Immature natural killer cell (primary cell): ENCODE data around the gene INTS15. TPM values are rescaled to one million over a fixed set of nuclear protein-coding genes. Genes with fewer than 3 reads are reported as not detected.
"Not testable (repeated sequence)": the region's sequence is repeated elsewhere in the genome, so short reads cannot be mapped to it uniquely, and the experiment has no call there.

Experiments
- DNase-seq, 3 donors: peaks; one replicate each; pipeline ENCODE4 v3.0.0; 2022; ENCODE audit warnings: mixed read lengths in 1 of 3
- H3K27ac Mint-ChIP-seq, 6 donors: one replicate each; pipeline ENCODE4 v1.8.0; 2020; ENCODE audit warnings: mixed read lengths in 6 of 6, mild to moderate bottlenecking in 5 of 6, inconsistent platforms in 4 of 6, moderate library complexity in 3 of 6
- H3K27me3 Mint-ChIP-seq, 3 donors: one replicate each; pipeline ENCODE4 v1.8.0; 2020 to 2021; ENCODE audit warnings: low read depth in 3 of 3, mild to moderate bottlenecking in 3 of 3, mixed read lengths in 3 of 3, moderate library complexity in 3 of 3, inconsistent platforms in 1 of 3
- H3K36me3 Mint-ChIP-seq, 3 donors: one replicate each; pipeline ENCODE4 v1.8.0; 2020; ENCODE audit warnings: mixed read lengths in 3 of 3, inconsistent platforms in 2 of 3, mild to moderate bottlenecking in 2 of 3
- H3K4me1 Mint-ChIP-seq, 2 donors: one replicate each; pipeline ENCODE4 v1.8.0; 2020; ENCODE audit warnings: inconsistent platforms in 2 of 2, mild to moderate bottlenecking in 2 of 2, mixed read lengths in 2 of 2, moderate library complexity in 1 of 2
- H3K4me3 Mint-ChIP-seq, 5 donors: one replicate each; pipeline ENCODE4 v1.8.0; 2020; ENCODE audit warnings: mild to moderate bottlenecking in 5 of 5, mixed read lengths in 5 of 5, inconsistent platforms in 3 of 5, moderate library complexity in 3 of 5
- H3K9me3 Mint-ChIP-seq, 6 donors: one replicate each; pipeline ENCODE4 v1.8.0; 2020; ENCODE audit warnings: mild to moderate bottlenecking in 6 of 6, mixed read lengths in 6 of 6, inconsistent platforms in 4 of 6, moderate library complexity in 3 of 6
- polyA plus RNA-seq, 3 donors: library from polyadenylated mRNA; unstranded; fragments of 300-500 nt; fragmentation: Illumina TruSeq; gene quantifications; one replicate each; pipeline ENCODE4 v1.2.3, GENCODE V29; 2021

The INTS15 gene
- polyA plus RNA-seq, 3 donors from 2014 or later: 20.9 to 47.1 (median 30.8) TPM

DNA sequence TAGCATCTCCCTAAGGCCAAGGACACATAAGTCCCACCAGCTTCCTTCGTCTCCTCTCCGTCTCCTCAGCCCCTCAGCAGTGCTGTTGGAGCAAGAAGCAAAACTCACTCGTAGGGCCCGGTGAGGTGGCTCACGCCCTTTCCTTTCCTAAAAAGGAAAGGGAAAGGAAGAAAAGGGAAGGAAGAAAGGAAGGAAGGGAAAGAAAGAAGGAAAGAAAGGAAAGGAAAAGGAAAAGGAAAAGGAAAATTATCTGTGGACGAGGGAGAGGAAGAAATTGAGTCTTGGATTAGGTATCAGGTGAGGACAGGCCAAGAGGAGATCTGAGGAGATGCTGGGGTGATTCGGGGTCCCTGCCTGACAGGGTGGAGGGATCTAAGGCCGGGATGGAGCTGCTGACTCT is 44.2 kb downstream of the INTS15 start:
- H3K9me3 Mint-ChIP-seq: no peaks in the 10 kb centered on the region
- peaks cover 19 to 22% of the 10 kb centered on the region in 2 donors for H3K4me1 Mint-ChIP-seq
- H3K36me3 Mint-ChIP-seq: peaks cover 0 to under 1% (median 0%) of the 10 kb centered on the region in 3 donors
- DNase-seq: no peak
- H3K27ac Mint-ChIP-seq: peak overlapping the region in 2 of 6 donors; percentile 32 to 73
- H3K4me3 Mint-ChIP-seq: peak overlapping the region in 1 of 5 donors; percentile 14
- peaks cover 1 to 5% (median 5%) of the 10 kb centered on the region in 3 donors for H3K27me3 Mint-ChIP-seq

DNA sequence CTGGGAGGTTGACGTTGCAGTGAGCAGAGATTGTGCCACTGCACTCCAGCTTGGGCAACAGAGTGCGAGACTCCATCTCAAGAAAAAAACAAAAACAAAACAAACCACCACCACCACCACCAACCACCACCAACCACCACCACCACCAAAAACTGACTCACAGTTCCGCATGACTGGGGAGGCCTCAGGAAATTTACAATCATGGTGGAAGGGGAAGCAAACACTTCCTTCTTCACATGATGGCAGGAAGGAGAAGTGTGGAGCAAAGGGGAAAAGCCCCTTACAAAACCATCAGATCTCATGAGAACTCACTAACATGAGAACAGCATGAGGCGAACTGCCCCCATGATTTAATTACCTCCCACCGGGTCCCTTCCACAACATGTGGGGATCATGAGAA is 45.1 kb downstream of the INTS15 start:
- peak overlapping the region in 4 of 6 donors; percentile 22 to 57 (median 44) for H3K27ac Mint-ChIP-seq
- peak overlapping the region in 4 of 5 donors; percentile 23 to 85 (median 64) for H3K4me3 Mint-ChIP-seq
- not testable (repeated sequence) for H3K9me3 Mint-ChIP-seq, DNase-seq, H3K27me3 Mint-ChIP-seq, H3K36me3 Mint-ChIP-seq
- H3K4me1 Mint-ChIP-seq: peaks cover 28 to 32% of the 10 kb centered on the region in 2 donors

DNA sequence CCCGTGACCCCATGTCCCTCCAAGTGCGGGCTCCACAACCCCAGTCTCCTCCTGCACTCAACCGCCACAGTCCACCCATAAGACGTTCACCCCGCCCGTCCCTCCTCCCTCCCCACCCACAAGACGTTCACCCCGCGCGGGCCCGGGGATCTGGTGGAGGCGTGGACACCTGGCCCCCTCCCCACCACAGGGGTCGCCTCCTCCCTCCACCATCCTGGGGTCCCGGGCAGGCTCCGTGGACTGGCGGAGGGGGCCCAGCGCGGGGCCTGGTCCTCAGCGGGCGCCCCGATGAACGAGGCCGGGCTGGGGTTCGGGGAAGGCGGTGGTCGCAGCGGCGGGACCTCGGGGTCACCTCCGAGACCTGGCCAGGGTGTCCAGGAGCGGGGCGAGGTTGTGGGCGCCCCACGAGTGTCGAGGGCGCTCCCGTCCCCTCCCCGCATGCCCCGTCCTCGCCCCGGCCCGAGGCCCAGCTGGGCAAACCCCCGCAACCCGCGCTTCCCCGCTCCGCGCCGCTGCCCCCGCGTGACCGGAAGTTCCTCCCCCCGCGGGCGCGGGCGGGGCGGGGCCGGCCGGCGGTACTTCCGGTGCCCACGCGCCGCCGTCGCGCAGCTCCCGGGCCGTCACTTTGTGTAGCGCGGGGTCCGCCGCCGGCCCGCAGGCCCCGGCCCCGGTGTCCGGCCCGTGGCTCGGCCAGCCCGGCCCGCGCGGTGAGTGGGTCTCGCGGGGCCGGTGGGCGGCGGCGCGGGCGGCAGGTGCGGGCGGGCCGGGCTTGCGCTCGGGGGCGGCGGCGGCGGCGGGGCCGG is 47.1 kb downstream of the INTS15 start, which contains the start of gene ZNF316:
Gene ZNF316, plus strand, starts transcription at position 578 of the 803 bp plus-strand sequence. CDS start 5,092 bp downstream, outside the sequence.
- H3K4me1 Mint-ChIP-seq: peaks cover 33 to 39% of the 10 kb centered on the region in 2 donors
- H3K27ac Mint-ChIP-seq: peak within 1 kb of the TSS; percentile 79 to 95 (median 88)
- H3K36me3 Mint-ChIP-seq: peaks cover 0 to 6% (median 0%) of the 10 kb centered on the region in 3 donors
- peak within 1 kb of the TSS; percentile 79 to 90 (median 85) for H3K4me3 Mint-ChIP-seq
- peaks cover 1 to 5% (median 3%) of the 10 kb centered on the region in 3 donors for H3K27me3 Mint-ChIP-seq
- H3K9me3 Mint-ChIP-seq: no peaks in the 10 kb centered on the region
- peak; percentile 74 to 75 (median 75) for DNase-seq

DNA sequence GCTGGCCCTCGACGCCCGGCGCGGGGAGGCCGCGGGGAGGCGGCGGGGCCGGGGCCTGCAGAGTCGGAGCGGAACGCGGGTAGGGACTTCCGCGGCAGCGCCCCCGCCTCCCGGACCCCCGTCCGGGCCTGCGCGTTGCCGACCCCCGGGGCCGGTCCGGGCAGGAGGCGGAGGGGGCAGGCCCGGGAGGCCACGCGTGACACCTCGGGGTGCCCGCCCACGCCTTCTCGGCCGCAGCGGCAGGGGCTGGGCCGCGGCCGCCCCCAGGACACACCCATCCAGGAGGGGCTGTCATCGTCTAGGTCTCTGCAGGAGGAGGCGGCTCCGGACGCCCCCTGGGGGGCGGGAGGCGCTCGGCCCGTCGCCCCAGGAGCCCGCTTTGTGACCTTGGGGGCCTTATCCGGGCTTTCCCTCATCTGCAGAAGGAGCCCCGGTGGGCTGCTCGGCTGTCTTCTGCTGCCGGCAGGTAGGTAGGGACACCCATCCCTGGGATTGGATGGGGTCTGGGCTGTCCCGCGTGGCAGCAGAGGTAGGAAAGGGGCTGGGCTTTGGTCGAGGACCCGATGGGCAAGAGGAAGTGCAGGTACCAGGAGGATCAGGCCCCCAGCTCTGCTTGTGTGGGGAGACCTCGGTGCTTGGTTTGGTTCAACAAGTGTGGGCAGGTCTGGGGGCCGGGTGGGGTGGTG is 47.9 kb downstream of the INTS15 start:
- peak; percentile 76 to 78 (median 77) for DNase-seq
- H3K27ac Mint-ChIP-seq: peak overlapping the region; percentile 79 to 95 (median 88)
- H3K36me3 Mint-ChIP-seq: peaks cover 0 to 7% (median 0%) of the 10 kb centered on the region in 3 donors
- peaks cover 33 to 39% of the 10 kb centered on the region in 2 donors for H3K4me1 Mint-ChIP-seq
- H3K27me3 Mint-ChIP-seq: peaks cover 1 to 5% (median 3%) of the 10 kb centered on the region in 3 donors
- H3K4me3 Mint-ChIP-seq: peak overlapping the region; percentile 79 to 90 (median 81)
- H3K9me3 Mint-ChIP-seq: no peaks in the 10 kb centered on the region

DNA sequence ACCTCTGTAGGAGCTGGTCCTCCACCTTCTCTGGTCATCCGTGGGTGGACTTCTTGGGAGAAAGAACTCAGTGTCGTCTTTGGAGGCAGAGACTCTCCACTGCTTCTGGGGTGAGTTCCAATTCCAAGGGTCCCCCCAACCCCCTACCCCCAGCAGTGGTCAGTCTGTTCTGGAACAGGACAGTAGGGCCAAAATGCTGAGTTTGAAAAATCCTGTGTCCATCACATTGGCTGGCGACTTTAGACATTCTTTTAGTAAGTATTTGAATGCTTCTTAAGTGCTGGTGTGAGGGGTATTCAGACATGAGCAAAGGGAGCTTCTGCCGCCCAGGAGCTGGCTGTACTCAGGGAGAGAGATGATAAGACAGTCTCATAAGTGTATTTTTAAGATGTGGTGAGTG is 49.2 kb downstream of the INTS15 start:
- Mint-ChIP-seq H3K9me3 (no peaks in the 10 kb centered on the region), H3K36me3 (peaks cover 0 to 7% (median 0%) of the 10 kb centered on the region in 3 donors), H3K27me3 (peaks cover 0 to 3% (median 1%) of the 10 kb centered on the region in 3 donors), H3K4me3 (peak overlapping the region; percentile 79 to 90 (median 81)), H3K27ac (peak overlapping the region; percentile 79 to 95 (median 87)), H3K4me1 (peaks cover 33 to 38% of the 10 kb centered on the region in 2 donors)
- no peak for DNase-seq

DNA sequence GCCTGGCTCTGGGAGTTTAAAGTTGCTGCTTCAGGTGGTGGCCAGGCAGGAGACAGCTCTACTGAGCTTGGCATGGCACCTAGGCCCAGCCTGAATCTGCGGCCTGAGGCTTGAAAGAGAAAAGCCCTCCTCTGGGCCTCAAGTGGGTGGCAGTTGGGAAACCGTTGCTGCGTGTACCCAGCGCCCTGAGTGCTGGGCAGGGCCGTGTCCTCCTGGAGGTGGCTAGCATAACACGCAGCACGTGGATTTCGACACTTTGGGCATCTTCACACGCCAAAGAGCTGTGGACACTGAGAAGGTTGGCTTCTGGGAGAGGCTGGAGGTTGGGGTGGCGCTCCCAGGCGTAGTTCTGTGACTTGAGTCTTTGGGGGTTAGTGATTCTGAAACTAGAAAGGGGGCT is 49.8 kb downstream of the INTS15 start:
- Mint-ChIP-seq H3K9me3 (no peaks in the 10 kb centered on the region), H3K4me1 (peaks cover 33 to 37% of the 10 kb centered on the region in 2 donors), H3K36me3 (peaks cover 0 to 7% (median 0%) of the 10 kb centered on the region in 3 donors), H3K27ac (peak overlapping the region; percentile 55 to 93 (median 84)), H3K4me3 (peak overlapping the region in 1 of 5 donors; percentile 81), H3K27me3 (peaks cover 0 to 1% (median 0%) of the 10 kb centered on the region in 3 donors)
- no peak for DNase-seq

DNA sequence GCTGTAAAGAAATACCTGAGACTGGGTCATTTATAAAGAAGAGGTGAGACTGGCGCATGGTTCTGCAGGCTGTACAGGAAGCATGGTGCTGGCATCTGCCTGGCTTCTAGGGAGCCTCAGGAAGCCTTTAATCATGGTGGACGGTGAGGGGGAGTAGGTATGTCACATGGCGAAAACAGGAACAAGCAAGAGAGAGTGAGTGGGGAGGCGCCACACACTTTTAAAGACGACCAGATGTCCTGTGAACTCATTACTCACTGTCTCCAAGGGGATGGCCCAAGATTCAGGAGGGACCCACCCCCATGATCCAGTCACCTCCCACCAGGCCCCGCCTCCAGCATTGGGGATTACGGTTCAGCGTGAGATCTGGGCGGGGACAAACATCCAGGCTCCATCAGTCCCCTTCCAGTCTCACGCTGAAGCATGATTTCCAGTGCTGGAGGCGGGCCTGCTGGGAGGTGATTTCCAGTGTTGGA is 50.5 kb downstream of the INTS15 start:
- DNase-seq: no peak
- H3K36me3 Mint-ChIP-seq: peaks cover 0 to 7% (median 0%) of the 10 kb centered on the region in 3 donors
- peak overlapping the region in 2 of 5 donors; percentile 3 to 34 for H3K4me3 Mint-ChIP-seq
- peak overlapping the region in 4 of 6 donors; percentile 59 to 93 (median 83) for H3K27ac Mint-ChIP-seq
- H3K9me3 Mint-ChIP-seq: no peaks in the 10 kb centered on the region
- H3K4me1 Mint-ChIP-seq: peaks cover 29 to 35% of the 10 kb centered on the region in 2 donors
- H3K27me3 Mint-ChIP-seq: peaks cover 0 to 1% (median 0%) of the 10 kb centered on the region in 3 donors

DNA sequence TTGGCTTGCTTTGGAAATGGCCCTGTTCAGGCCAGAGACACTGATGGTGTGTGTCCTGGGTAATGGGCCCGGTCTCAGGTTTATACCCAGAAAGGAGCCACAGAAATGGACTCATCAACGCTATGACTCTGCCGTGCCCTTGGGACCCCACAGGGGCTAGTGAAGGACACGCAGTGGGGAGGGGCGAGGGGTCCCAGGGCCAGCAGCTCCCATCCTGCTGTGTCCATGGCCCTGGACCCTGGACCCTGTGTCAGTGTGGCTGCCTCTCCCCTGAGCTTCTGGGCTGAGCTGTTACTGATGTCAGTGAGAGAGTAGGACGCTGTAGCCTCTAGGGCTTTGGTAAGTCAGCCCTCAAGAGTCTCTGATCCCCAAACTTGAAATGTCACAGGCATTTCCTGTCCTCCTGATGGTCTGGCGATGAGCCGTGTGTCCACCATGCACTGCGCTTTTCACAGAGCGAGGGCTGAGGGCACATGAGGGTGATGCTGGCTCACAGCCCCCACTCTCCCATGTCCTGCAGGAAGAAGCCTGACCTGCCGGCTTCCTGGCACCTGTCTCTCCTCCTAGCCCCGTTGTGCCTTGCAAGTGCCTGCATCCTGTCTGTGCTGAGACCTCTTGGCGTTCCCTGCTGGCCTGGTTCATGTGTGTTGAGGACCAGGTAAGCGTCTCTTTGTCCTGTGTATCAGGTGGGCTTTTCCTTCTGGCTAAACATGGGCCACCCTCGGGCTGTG is 51.6 kb downstream of the INTS15 start:
- H3K36me3 Mint-ChIP-seq: peaks cover 0 to 7% (median 0%) of the 10 kb centered on the region in 3 donors
- no peak for DNase-seq
- H3K27me3 Mint-ChIP-seq: peaks cover 0 to 1% (median 0%) of the 10 kb centered on the region in 3 donors
- no peak overlapping the region for H3K4me3 Mint-ChIP-seq
- H3K9me3 Mint-ChIP-seq: no peaks in the 10 kb centered on the region
- H3K27ac Mint-ChIP-seq: peak overlapping the region in 2 of 6 donors; percentile 69 to 74
- H3K4me1 Mint-ChIP-seq: peaks cover 28 to 31% of the 10 kb centered on the region in 2 donors

DNA sequence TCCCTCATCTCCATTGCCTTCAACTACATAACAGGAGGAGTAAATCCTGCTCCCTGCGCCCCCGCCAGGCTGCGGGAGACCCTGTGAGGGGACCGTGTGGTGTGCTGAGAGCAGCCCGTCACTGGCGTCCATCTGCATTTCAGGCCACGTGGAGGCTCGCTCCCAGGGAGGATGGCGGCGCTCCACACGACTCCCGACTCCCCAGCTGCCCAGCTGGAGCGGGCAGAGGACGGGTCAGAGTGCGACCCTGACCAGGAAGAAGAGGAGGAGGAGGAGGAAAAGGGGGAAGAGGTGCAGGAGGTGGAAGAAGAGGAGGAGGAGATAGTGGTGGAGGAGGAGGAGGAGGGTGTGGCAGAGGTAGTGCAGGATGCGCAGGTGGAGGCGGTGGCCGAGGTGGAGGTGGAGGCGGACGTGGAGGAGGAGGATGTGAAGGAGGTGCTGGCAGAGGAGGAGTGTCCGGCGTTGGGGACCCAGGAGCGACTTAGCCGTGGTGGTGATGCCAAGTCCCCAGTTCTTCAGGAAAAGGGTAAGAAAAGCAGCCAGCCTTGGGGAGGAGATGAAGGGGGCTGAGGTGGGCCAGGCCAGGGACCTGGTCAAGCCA is 52.5 kb downstream of the INTS15 start:
- H3K4me3 Mint-ChIP-seq: no peak overlapping the region
- DNase-seq: no peak
- peaks cover 0 to 1% (median 0%) of the 10 kb centered on the region in 3 donors for H3K27me3 Mint-ChIP-seq
- H3K27ac Mint-ChIP-seq: no peak overlapping the region
- no peaks in the 10 kb centered on the region for H3K9me3 Mint-ChIP-seq
- H3K36me3 Mint-ChIP-seq: peaks cover 0 to 10% (median 0%) of the 10 kb centered on the region in 3 donors
- H3K4me1 Mint-ChIP-seq: peaks cover 28 to 30% of the 10 kb centered on the region in 2 donors

DNA sequence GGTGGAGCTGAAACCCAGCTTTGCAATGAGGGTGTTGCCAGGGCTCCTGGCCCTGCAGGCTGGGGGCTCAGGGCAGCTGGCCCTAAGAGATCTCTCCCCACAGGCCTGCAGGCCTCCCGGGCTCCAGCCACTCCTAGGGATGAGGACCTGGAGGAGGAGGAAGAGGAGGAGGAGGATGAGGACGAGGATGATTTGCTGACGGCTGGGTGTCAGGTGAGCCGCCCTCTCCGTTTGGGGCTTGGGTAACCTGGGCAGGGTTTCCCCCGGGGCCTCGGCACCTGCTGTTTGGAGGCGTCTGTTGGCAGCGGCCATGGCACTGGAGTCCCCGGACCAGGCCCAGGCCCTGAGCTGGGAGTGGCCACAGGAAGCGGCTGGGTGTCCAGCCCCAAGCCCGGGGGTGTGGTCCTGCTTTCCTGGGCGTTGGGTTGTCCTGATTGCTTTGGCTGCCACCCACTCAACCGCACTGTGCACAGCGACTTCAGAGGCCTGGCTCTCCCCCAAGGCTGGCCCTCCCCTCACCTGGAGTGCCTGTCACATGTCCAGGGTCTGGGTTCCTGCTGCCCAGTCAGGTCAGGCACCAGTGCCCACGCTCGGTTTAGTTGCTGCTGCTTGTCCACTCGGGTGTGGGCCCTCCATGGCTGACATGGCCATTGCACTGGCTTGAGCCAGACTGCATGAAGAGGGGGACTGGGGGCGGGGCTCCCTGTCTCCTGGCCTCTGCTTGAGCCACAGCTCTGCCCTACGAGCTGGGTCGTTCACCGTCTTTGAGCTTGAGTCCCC is 53.2 kb downstream of the INTS15 start:
- Mint-ChIP-seq H3K4me1 (peaks cover 23 to 26% of the 10 kb centered on the region in 2 donors), H3K27ac (no peak overlapping the region), H3K4me3 (no peak overlapping the region), H3K9me3 (no peaks in the 10 kb centered on the region), H3K27me3 (peaks cover 0 to 1% (median 0%) of the 10 kb centered on the region in 3 donors), H3K36me3 (peaks cover 0 to 10% (median 0%) of the 10 kb centered on the region in 3 donors)
- DNase-seq: no peak

DNA sequence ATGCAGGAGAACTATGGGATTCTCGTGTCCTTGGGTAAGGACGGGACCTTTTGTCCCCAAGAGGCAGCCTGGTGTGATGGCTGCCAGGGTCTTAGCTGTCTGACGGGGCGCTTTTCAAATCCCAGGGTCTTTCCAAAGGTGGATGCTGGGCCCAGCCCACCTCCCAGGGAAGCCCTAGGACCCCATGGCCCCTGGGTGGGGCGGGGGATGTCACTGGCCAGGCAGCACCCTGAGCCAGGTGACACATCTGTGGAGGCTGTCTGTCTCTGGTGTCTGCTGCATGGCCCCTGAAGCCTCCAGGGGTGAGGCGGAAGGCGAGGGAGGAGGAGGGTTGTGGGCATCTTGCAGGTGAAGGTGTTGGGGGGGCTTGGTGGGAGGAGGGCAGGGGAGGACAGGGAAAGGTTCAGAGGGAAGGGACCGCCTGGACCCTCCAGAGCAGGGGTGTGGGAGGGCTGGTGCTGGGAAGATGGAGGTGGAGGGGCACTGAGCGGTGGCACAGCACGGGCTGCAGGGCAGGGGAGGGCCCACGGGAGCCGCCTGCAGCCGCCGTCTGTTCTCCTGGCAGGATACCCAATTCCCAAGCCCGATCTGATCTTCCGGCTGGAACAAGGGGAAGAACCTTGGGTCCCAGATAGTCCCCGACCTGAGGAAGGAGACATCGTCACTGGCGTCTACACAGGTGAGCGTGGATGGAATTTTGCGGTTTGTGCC is 54.2 kb downstream of the INTS15 start:
- H3K4me3 Mint-ChIP-seq: no peak overlapping the region
- H3K27ac Mint-ChIP-seq: no peak overlapping the region
- H3K9me3 Mint-ChIP-seq: no peaks in the 10 kb centered on the region
- H3K36me3 Mint-ChIP-seq: peaks cover 0 to 9% (median 0%) of the 10 kb centered on the region in 3 donors
- H3K4me1 Mint-ChIP-seq: peaks cover 13 to 16% of the 10 kb centered on the region in 2 donors
- H3K27me3 Mint-ChIP-seq: no peaks in the 10 kb centered on the region
- no peak for DNase-seq

DNA sequence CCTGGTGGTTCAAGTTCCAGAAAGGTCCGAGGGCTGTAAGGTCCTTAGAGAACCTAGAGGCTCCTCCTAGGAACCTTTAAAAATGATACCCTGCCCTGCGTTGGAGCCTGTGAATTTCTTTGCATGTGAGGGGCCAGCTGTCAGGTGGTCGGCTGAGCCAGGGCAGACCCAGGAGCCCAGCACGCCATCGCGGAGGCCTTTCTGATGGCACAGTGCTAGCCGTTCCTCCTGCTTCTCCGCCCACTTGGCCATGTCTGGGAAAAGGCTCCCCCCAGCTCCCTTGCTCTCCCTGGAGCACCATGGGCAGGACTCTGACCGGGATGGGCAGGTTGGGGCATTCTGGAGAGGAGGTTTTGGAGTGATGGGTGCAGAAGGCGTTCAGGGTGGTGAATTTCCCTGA is 54.9 kb downstream of the INTS15 start:
- H3K4me1 Mint-ChIP-seq: peaks cover 7 to 10% of the 10 kb centered on the region in 2 donors
- DNase-seq: no peak
- H3K9me3 Mint-ChIP-seq: no peaks in the 10 kb centered on the region
- no peak overlapping the region for H3K4me3 Mint-ChIP-seq
- no peaks in the 10 kb centered on the region for H3K27me3 Mint-ChIP-seq
- peaks cover 0 to 6% (median 0%) of the 10 kb centered on the region in 3 donors for H3K36me3 Mint-ChIP-seq
- no peak overlapping the region for H3K27ac Mint-ChIP-seq
